H9 (cell line): ENCODE results near the gene SNTG2. TPM values are rescaled to one million over a fixed set of nuclear protein-coding genes. Genes with fewer than 3 reads are reported as not detected.

Source experiments
- DNase-seq: peaks from one replicate; pipeline ENCODE4 v3.0.0-alpha.2; 2017
- H2AFZ ChIP-seq: one replicate; pipeline ENCODE4 v1.6.1; 2013; ENCODE audit warnings: mild to moderate bottlenecking, low read length, control low read depth, moderate library complexity
- H2AK5ac ChIP-seq: 2 replicates; pipeline ENCODE4 v1.6.1; 2013; ENCODE audit warnings: low read length, control low read depth, mixed read lengths; ENCODE audit not compliant: insufficient read length
- H2BK120ac ChIP-seq: one replicate; pipeline ENCODE4 v1.6.1; 2013; ENCODE audit warnings: low read depth, mild to moderate bottlenecking, low read length, control low read depth, inconsistent platforms; ENCODE audit not compliant: poor library complexity, severe bottlenecking
- H2BK12ac ChIP-seq: 2 replicates; pipeline ENCODE4 v1.6.1; 2013; ENCODE audit warnings: low read length, control low read depth, mixed read lengths, low read depth; ENCODE audit not compliant: insufficient read length
- H2BK15ac ChIP-seq: 2 replicates; pipeline ENCODE4 v1.6.1; 2013; ENCODE audit warnings: low read depth, low read length, control low read depth
- H2BK20ac ChIP-seq: one replicate; pipeline ENCODE4 v1.6.1; 2013; ENCODE audit warnings: low read depth, mild to moderate bottlenecking, low read length, control low read depth, inconsistent platforms; ENCODE audit not compliant: poor library complexity, severe bottlenecking
- H2BK5ac ChIP-seq: 2 replicates; pipeline ENCODE4 v1.6.1; 2013; ENCODE audit warnings: low read length, control low read depth, mixed read lengths; ENCODE audit not compliant: insufficient read length
- H3K14ac ChIP-seq: 2 replicates; pipeline ENCODE4 v1.6.1; 2013; ENCODE audit warnings: low read length, control low read depth; ENCODE audit not compliant: insufficient read depth
- H3K18ac ChIP-seq: 2 replicates; pipeline ENCODE4 v1.6.1; 2013; ENCODE audit warnings: low read depth, mild to moderate bottlenecking, mixed read lengths, low read length, control low read depth; ENCODE audit not compliant: insufficient read length
- H3K23ac ChIP-seq: 2 replicates; pipeline ENCODE4 v1.6.1; 2013; ENCODE audit warnings: low read length, control low read depth, mixed read lengths, low read depth; ENCODE audit not compliant: insufficient read length
- H3K23me2 ChIP-seq: 2 replicates; pipeline ENCODE4 v1.6.1; 2013; ENCODE audit warnings: low read depth, mild to moderate bottlenecking, mixed read lengths, low read length, control low read depth; ENCODE audit not compliant: insufficient read length, poor library complexity, severe bottlenecking
- H3K27ac ChIP-seq: 2 replicates; pipeline ENCODE4 v1.5.1; 2013; ENCODE audit warnings: low read length, control low read depth, mixed read lengths, low read depth; ENCODE audit not compliant: insufficient read length
- H3K27me3 ChIP-seq: 2 replicates; pipeline ENCODE4 v1.6.1; 2013; ENCODE audit warnings: low read length, control low read depth, inconsistent platforms; ENCODE audit not compliant: insufficient read depth
- H3K4ac ChIP-seq: 2 replicates; pipeline ENCODE4 v1.6.1; 2013; ENCODE audit warnings: low read depth, mild to moderate bottlenecking, control low read depth, inconsistent platforms, low read length, moderate library complexity
- H3K4me1 ChIP-seq: 2 replicates; pipeline ENCODE4 v1.6.1; 2013; ENCODE audit warnings: low read length, control low read depth, inconsistent platforms; ENCODE audit not compliant: insufficient read depth
- H3K4me2 ChIP-seq: 2 replicates; pipeline ENCODE4 v1.6.1; 2013; ENCODE audit warnings: low read length, control low read depth, mixed read lengths; ENCODE audit not compliant: insufficient read length, insufficient read depth
- H3K56ac ChIP-seq: 2 replicates; pipeline ENCODE4 v1.6.1; 2013; ENCODE audit warnings: low read depth, mild to moderate bottlenecking, mixed read lengths, low read length, control low read depth; ENCODE audit not compliant: insufficient read length
- H3K79me1 ChIP-seq: 2 replicates; pipeline ENCODE4 v1.6.1; 2013; ENCODE audit warnings: low read depth, mild to moderate bottlenecking, moderate library complexity, low read length, control low read depth, inconsistent platforms; ENCODE audit not compliant: insufficient read depth, poor library complexity, severe bottlenecking
- H3K79me2 ChIP-seq: 2 replicates; pipeline ENCODE4 v1.6.1; 2013; ENCODE audit warnings: low read length, control low read depth, inconsistent platforms; ENCODE audit not compliant: insufficient read depth
- H3K9ac ChIP-seq: 2 replicates; pipeline ENCODE4 v1.6.1; 2013; ENCODE audit warnings: low read length, control low read depth, mixed read lengths; ENCODE audit not compliant: insufficient read length; ENCODE audit errors: extremely low read depth
- H3K9me3 ChIP-seq: one replicate; pipeline ENCODE4 v1.6.1; 2013; ENCODE audit warnings: low read depth, low read length, inconsistent platforms; ENCODE audit not compliant: control insufficient read depth
- H3T11ph ChIP-seq: one replicate; pipeline ENCODE4 v1.6.1; 2013; ENCODE audit warnings: mild to moderate bottlenecking, low read length, control low read depth, inconsistent platforms
- H4K20me1 ChIP-seq: one replicate; pipeline ENCODE4 v1.6.1; 2013; ENCODE audit not compliant: control insufficient read depth, insufficient read length, insufficient read depth
- H4K5ac ChIP-seq: 2 replicates; pipeline ENCODE4 v1.6.1; 2013; ENCODE audit warnings: low read depth, mild to moderate bottlenecking, mixed read lengths, low read length, control low read depth; ENCODE audit not compliant: insufficient read length
- H4K8ac ChIP-seq: replicated peaks from 2 replicates; pipeline ENCODE4 v1.6.1; 2013; ENCODE audit warnings: low read length, control low read depth, mixed read lengths, low read depth; ENCODE audit not compliant: insufficient read length
- H4K91ac ChIP-seq: 2 replicates; pipeline ENCODE4 v1.6.1; 2013; ENCODE audit warnings: low read depth, mild to moderate bottlenecking, moderate library complexity, mixed read lengths, low read length, control low read depth; ENCODE audit not compliant: insufficient read length
- H3K27ac Mint-ChIP-seq, 3 experiments: 2 replicates in 2 of 3; 3 replicates in 1 of 3; pipeline ENCODE4 v1.8.0; 2020 to 2021; ENCODE audit warnings: mixed read lengths in 3 of 3, mild to moderate bottlenecking in 1 of 3, moderate library complexity in 1 of 3
- H3K27me3 Mint-ChIP-seq: 2 replicates; pipeline ENCODE4 v1.8.0; 2021; ENCODE audit warnings: low read depth, mild to moderate bottlenecking, moderate library complexity, mixed read lengths
- H3K36me3 Mint-ChIP-seq, 3 experiments: 2 replicates in 2 of 3; 3 replicates in 1 of 3; pipeline ENCODE4 v1.8.0; 2020 to 2021; ENCODE audit warnings: low read depth in 3 of 3, mixed read lengths in 3 of 3; ENCODE audit not compliant: insufficient read depth in 1 of 3
- H3K4me1 Mint-ChIP-seq, 2 experiments: 2 replicates each; pipeline ENCODE4 v1.8.0; 2020; ENCODE audit warnings: mixed read lengths in 2 of 2
- H3K4me3 Mint-ChIP-seq, 2 experiments: 2 replicates in 1 of 2; 3 replicates in 1 of 2; pipeline ENCODE4 v1.8.0; 2020 to 2021; ENCODE audit warnings: mild to moderate bottlenecking in 2 of 2, mixed read lengths in 2 of 2, moderate library complexity in 1 of 2
- H3K9me3 Mint-ChIP-seq, 2 experiments: 2 replicates in 1 of 2; 3 replicates in 1 of 2; pipeline ENCODE4 v1.8.0; 2020; ENCODE audit warnings: mild to moderate bottlenecking in 2 of 2, mixed read lengths in 2 of 2, moderate library complexity in 1 of 2
- WGBS: extraction: QIAGEN DNeasy Blood & Tissue Kit; methylation state at CpG from one replicate; pipeline ENCODE4 v1.1.7; 2013; ENCODE audit warnings: missing lambda C conversion rate, low lambda C conversion rate, mixed read lengths; ENCODE audit not compliant: insufficient read length; ENCODE audit errors: extremely low coverage; 5-methylcytosine and 5-hydroxymethylcytosine counted together
- total RNA-seq: library from RNA; stranded (reverse); gene quantifications from 2 replicates; pipeline ENCODE4 v1.2.1, GENCODE V29; 2021
- TF ChIP-seq, protein P1 (sequence below): fragments of 200-600 bp; sonication (generic); conservative IDR thresholded peaks from 3 replicates; pipeline ENCODE4 v1.8.0; 2021; ENCODE audit warnings: antibody characterized with exemption, mild to moderate bottlenecking

The SNTG2 gene
- total RNA-seq, 1 experiment from 2014 or later: 13.2 TPM

DNA sequence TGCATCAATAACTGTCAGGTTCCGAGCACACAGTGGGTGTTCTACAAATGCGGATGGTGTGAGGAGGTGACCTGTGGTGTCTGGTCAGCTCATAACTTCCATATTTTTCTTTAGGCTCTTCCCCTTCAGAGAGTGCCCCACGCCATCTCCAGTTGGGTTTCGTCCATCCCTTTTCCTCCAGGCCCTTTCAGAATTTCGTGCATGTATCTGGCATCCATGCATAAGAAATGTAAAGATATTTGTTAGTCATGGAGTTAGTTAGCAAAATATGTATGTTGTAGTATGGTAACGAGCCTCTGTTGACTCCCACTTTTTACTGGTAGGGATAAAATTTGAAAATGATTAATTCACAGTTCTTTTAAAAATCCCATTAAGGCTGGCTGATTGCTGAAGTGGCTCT lies 67.2 kb downstream of the SNTG2 start:
- Mint-ChIP-seq H3K4me1 (peaks cover 25 to 29% of the 10 kb centered on the region in 2 experiments), H3K4me3 (no peak overlapping the region; a peak in 1 of 5 replicates), H3K27ac (peak overlapping the region in 1 of 3 experiments; percentile 23; a peak in 1 of 7 replicates), H3K36me3 (peaks cover 2 to 6% (median 5%) of the 10 kb centered on the region in 3 experiments; a peak in 6 of 7 replicates), H3K27me3 (no peaks in the 10 kb centered on the region), H3K9me3 (no peaks in the 10 kb centered on the region)
- Histone ChIP-seq H3K4me1 (peaks cover 2% of the 10 kb centered on the region; the same call in 1 of the 2 replicates), H3K9me3 (no peaks in the 10 kb centered on the region), H2BK15ac (no peak overlapping the region), H3K4me2 (no peak overlapping the region), H2BK5ac (no peak overlapping the region), H3K79me1 (peaks cover 8% of the 10 kb centered on the region), H2AFZ (no peak overlapping the region), H3K18ac (no peak overlapping the region), H3K23ac (no peak overlapping the region), H2BK12ac (no peak overlapping the region), H3K79me2 (peaks cover 7% of the 10 kb centered on the region), H3K56ac (no peak overlapping the region), H3K27ac (no peak overlapping the region), H4K8ac (no peak overlapping the region), H4K20me1 (no peaks in the 10 kb centered on the region), H3T11ph (no peak overlapping the region), H3K27me3 (no peaks in the 10 kb centered on the region), H2BK120ac (no peak overlapping the region), H3K9ac (no peak overlapping the region), H2AK5ac (no peak overlapping the region), H3K4ac (no peak overlapping the region), H3K14ac (no peak overlapping the region), H3K23me2 (no peaks in the 10 kb centered on the region), H4K91ac (no peak overlapping the region), H4K5ac (no peak overlapping the region), H2BK20ac (no peak overlapping the region)
- DNase-seq: no peak
- TF ChIP-seq, protein P1, sequence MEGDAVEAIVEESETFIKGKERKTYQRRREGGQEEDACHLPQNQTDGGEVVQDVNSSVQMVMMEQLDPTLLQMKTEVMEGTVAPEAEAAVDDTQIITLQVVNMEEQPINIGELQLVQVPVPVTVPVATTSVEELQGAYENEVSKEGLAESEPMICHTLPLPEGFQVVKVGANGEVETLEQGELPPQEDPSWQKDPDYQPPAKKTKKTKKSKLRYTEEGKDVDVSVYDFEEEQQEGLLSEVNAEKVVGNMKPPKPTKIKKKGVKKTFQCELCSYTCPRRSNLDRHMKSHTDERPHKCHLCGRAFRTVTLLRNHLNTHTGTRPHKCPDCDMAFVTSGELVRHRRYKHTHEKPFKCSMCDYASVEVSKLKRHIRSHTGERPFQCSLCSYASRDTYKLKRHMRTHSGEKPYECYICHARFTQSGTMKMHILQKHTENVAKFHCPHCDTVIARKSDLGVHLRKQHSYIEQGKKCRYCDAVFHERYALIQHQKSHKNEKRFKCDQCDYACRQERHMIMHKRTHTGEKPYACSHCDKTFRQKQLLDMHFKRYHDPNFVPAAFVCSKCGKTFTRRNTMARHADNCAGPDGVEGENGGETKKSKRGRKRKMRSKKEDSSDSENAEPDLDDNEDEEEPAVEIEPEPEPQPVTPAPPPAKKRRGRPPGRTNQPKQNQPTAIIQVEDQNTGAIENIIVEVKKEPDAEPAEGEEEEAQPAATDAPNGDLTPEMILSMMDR: no peak
- WGBS: no CpG with 5 or more reads among the region's 6 CpGs
